Measurements from ENCODE around the gene HIVEP3. TPM values are rescaled to one million over a fixed set of nuclear protein-coding genes. Genes with fewer than 3 reads are reported as not detected.

The HIVEP3 gene
- polyA plus RNA-seq, 1 of the 3 experiments (the other 2 are of a cell fraction): 6.4 TPM

- TF ChIP-seq RAD21 (IDR thresholded peaks at IDR 0.05; ENCODE audit: low read length): peak; percentile 22; the same call in 1 of the 2 replicates
- TF ChIP-seq NRF1 (IDR thresholded peaks at IDR 0.05; ENCODE audit: low read depth, low read length): no peak
Measured at GRCh38 chr1:41578712-41579335, 339.9 kb downstream of the HIVEP3 start (continued).

GRCh38 chr1:41576620-41577019, 342.1 kb downstream of the HIVEP3 start:
- POLR2A ChIA-PET: no interaction called here
- CTCF ChIA-PET: interaction anchor here (1.3 to 2.1 kb wide), 3 partner anchors 26 to 458 kb away, joined by 5 to 7 read pairs (median 6); partner anchors contain the start of gene HIVEP3
- H3K9me2 ChIP-seq: no peaks in the 10 kb centered on the region
- no peak overlapping the region for H3K4me2 ChIP-seq
- no peaks in the 10 kb centered on the region for H3F3A ChIP-seq (replicated peaks; ENCODE audit: insufficient read depth)
- no peak overlapping the region for H3K9ac ChIP-seq
- no peak overlapping the region for H3K27ac ChIP-seq (ENCODE audit: low read depth in 2 of 2, low read length in 1 of 2)
- H3K4me1 ChIP-seq (ENCODE audit: control insufficient read depth in 1 of 2, insufficient read depth in 2 of 2, low read depth in 1 of 2, low read length in 1 of 2): peaks cover 4 to 18% of the 10 kb centered on the region in 2 experiments; a peak in 3 of 4 replicates
- H4K20me1 ChIP-seq (ENCODE audit: insufficient read depth): no peaks in the 10 kb centered on the region
- H3K36me3 ChIP-seq (replicated peaks in 1 of 2; ENCODE audit: control insufficient read depth in 1 of 2, insufficient read depth in 2 of 2, low read length in 1 of 2): no peaks in the 10 kb centered on the region
- no peaks in the 10 kb centered on the region for H3K9me3 ChIP-seq
- WGBS (ENCODE audit: low lambda C conversion rate): 87% methylated on average over 2 of the region's 4 CpGs
- no peaks in the 10 kb centered on the region for H3K79me2 ChIP-seq (ENCODE audit: insufficient read depth)
- no peak overlapping the region for H3K4me3 ChIP-seq (ENCODE audit: low read depth in 2 of 2, low read length in 1 of 2)
- TF ChIP-seq RCOR1 (IDR thresholded peaks at IDR 0.05; ENCODE audit: low read length): no peak
- TF ChIP-seq SMC3 (IDR thresholded peaks at IDR 0.05; ENCODE audit: low read depth, low read length): no peak
- TF ChIP-seq ELF1 (IDR thresholded peaks at IDR 0.05): no peak
- TF ChIP-seq RAD21 (IDR thresholded peaks at IDR 0.05; ENCODE audit: low read length): no peak
- no peak for TF ChIP-seq RFX5 (IDR thresholded peaks at IDR 0.05; ENCODE audit: low read length)
- TF ChIP-seq CHD2 (IDR thresholded peaks at IDR 0.05; ENCODE audit: low read length, partially characterized antibody): no peak
- no peak for TF ChIP-seq RXRA (IDR thresholded peaks at IDR 0.05; ENCODE audit: borderline replicate concordance, low read depth)
- no peak for TF ChIP-seq EP300 (IDR thresholded peaks at IDR 0.05; ENCODE audit: borderline replicate concordance in 1 of 2, low read depth in 1 of 2, low read length in 1 of 2)
- TF ChIP-seq USF2 (IDR thresholded peaks at IDR 0.05; ENCODE audit: borderline replicate concordance, low read depth, low read length): no peak
- DNase-seq: no peak
- no peaks in the 10 kb centered on the region for H3K27me3 ChIP-seq (ENCODE audit: insufficient read depth)
- no peak overlapping the region for H2AFZ ChIP-seq (ENCODE audit: low read depth)

GRCh38 chr1:41576206-41576605, 342.5 kb downstream of the HIVEP3 start:
- Histone ChIP-seq H3K36me3 (replicated peaks in 1 of 2; ENCODE audit: control insufficient read depth in 1 of 2, insufficient read depth in 2 of 2, low read length in 1 of 2) (no peaks in the 10 kb centered on the region), H3F3A (replicated peaks; ENCODE audit: insufficient read depth) (no peaks in the 10 kb centered on the region), H3K9me3 (no peaks in the 10 kb centered on the region), H3K4me1 (ENCODE audit: control insufficient read depth in 1 of 2, insufficient read depth in 2 of 2, low read depth in 1 of 2, low read length in 1 of 2) (peaks cover 4 to 18% of the 10 kb centered on the region in 2 experiments; a peak in 3 of 4 replicates), H2AFZ (ENCODE audit: low read depth) (no peak overlapping the region), H3K4me2 (no peak overlapping the region), H3K79me2 (ENCODE audit: insufficient read depth) (no peaks in the 10 kb centered on the region), H3K27ac (ENCODE audit: low read depth in 2 of 2, low read length in 1 of 2) (no peak overlapping the region), H3K9me2 (no peaks in the 10 kb centered on the region), H4K20me1 (ENCODE audit: insufficient read depth) (no peaks in the 10 kb centered on the region), H3K4me3 (ENCODE audit: low read depth in 2 of 2, low read length in 1 of 2) (no peak overlapping the region), H3K9ac (no peak overlapping the region), H3K27me3 (ENCODE audit: insufficient read depth) (no peaks in the 10 kb centered on the region)
- POLR2A ChIA-PET: no interaction called here
- WGBS (ENCODE audit: low lambda C conversion rate): 75% methylated on average over 2 of the region's 3 CpGs
- CTCF ChIA-PET: interaction anchor here (1.3 to 4.2 kb wide), 6 partner anchors 13 to 458 kb away, joined by 5 to 18 read pairs (median 10); partner anchors contain the start of gene HIVEP3
- TF ChIP-seq FOSL2 (IDR thresholded peaks at IDR 0.05; ENCODE audit: borderline replicate concordance, low read depth) (no peak), NFIC (IDR thresholded peaks at IDR 0.05; ENCODE audit: borderline replicate concordance) (no peak), YY1 (IDR thresholded peaks at IDR 0.05; ENCODE audit: low read depth) (no peak)
- no peak for DNase-seq
